Measurements from ENCODE around the gene ADGRB2.

ADGRB2 gene

DNA sequence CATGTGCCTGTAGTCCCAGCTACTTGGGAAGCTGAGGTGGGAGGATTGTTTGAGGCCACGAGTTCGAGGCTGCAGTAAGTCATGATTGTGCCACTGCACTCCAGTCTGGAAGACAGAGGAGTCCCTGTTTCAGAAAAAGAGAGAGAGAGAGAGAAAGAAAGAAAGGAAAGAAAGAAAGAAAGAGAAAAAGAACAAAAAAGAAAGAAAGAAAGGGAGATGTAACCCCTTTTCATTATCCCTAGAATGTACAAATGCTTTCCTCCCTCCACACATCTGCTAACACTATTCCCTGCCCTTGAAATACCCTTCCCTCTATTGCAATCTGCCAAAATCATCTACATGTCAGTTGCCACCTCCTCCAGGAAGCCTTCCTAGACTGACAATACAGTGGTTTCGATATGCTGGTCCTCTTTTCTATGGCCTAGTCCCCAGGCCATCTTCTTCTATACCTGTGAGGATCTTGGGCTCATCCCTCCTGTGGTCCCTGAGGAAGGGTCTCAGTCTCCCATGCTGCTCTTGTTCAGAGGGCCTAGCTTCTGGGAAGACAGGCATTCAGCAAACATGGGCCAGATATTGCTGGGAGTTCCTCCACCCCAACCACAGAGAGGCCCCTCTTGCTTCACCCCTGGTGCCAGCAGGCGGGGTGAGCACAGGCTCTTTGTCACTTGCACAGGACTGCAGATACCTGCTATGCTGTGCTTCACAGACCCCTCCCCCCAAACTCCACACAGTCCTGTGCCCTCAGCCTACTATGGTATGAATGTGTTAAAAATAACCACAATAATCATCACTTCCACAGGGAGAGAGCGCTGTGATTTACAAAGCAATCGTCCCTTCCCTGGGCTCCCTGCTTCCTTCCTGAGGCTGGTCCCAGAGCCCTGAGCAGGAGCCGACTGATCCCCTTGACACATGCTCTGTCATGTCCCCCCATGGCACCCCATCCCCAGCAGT lies 14.1 kb downstream of the ADGRB2 start:
- DNase-seq (ENCODE audit: low spot score), result no peak

DNA sequence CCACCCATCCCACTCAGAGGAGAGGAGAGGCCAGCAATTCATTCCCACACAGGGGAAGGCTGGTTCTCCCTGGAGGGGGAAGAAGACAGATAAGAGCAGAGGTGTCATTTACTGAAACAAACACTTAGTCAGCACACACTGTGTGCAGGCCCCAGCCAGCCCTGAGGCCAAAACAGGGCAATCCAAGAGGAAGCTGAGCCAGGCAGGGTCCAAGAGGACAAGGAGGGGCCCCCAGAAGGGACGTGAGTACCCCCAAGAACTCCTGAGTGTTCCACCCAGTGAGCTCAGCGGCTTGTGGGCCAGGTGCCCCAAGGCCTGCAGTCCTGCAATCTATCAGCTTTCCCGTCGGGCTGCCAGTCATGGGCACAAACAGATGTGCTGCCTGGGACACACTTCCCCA lies 15.8 kb downstream of the ADGRB2 start:
- no peak for DNase-seq (ENCODE audit: low spot score)

DNA sequence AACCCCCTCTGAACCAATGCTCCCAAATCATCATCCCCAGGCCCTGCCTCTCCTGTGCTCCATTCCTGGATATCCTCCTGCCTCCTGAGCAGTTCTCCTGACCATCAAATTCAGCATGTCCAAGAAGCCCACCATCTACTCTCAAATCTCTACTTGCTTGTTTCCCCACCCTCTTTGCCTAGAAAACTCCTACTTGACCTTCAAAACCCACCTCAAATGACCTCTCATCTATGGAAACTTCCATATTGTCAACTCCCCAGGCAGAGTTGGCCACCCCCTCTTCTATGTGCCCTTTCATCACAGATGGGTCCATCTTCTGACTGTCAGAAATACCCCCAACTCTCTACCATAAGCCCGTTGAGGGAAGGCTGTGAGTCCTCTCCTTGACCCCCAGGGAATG lies 16.8 kb downstream of the ADGRB2 start:
- DNase-seq (ENCODE audit: low spot score), result no peak

DNA sequence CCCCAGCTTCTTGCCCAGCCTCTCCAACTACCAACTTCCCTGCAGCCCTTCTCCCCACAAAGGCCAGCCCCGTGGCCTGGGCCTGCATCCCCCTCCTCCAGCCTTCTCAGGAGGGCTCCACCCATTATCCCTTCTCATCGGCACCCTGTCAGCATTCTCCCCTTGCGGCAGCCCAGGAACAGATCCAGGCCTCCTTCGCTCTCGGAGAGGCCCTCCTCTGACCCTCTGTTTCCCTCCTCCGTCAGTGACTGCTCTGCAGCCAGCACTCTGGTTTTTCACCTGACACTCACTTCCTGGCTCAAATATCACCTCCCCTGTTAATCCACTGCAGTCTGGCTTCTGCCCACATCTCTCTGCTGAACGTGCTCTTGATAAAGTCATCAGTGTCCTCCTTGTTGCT lies 17.5 kb downstream of the ADGRB2 start:
- DNase-seq (ENCODE audit: low spot score), result no peak

DNA sequence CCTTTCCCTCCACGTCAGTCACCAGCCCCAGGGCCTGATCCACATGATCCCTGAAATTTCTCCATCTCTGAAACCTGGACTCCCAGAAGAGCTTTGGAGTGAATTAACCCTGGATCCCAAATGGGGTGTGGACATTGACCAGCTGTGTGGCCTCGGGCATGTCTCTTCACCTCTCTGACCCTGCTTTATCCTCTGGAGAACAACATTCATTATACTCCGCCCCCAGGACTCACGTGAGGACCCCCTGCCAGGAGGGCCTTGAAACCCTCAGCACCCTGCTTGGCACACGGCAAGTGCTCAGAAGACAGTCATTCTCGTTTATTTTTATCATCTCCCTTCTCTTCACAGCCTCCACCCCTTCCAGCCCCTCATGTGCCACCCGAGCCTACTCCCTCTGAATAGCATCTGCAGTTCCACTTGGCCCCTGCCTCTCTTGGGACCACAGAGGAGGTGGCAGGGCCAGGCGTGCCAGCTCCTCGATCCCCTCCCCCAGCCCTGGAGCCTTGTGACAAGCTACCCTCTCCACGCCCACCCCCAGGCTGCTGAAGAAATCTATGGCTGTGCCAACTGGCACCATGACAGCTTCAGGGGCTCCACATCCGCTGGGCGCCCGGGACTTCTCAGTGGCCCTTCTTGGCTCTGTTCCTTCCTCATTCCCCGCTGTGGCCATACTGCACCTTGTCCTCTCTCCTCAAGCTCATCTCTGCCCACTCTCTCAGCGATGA lies 18.0 kb downstream of the ADGRB2 start:
- no peak for DNase-seq (ENCODE audit: low spot score)

DNA sequence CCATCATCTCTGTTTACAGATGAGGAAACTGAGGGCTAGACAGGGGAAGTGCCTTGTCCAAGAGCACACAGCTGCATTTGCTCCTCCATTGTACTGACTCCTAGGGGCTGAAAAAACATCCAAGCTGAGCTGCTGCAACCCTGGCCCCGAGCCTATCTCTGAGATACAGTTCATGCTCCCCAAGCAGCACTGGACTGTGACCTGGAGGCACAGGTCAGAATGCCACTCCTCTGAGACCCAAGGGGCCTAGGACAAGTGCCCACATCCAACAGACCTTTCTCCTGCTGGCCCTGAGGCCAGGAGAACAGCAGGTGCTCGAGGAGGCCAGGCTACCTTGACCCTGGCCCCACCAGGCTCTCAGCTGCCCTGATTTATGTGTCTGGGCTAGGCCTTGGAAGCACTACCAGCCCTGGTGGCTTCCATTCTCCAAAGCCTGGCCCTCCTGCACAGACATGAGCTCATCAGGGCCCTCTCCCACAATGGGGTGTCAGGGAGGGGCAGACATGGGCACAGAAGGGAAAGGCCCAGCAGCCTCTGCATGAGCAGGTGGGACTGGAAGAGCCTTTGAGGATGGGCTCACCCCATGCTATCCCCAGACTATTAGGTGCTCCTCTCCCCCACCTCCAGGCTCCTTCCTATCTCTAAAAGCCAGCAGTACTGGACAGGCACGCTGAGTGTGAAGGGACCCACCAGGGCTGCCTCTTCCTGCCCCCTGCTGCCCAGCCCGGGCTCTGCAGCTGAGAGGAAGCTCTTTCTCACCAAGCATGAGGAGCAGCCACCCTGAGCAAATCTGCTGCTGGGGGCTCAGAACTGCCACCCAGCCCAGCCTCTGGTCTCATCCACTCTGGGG lies 18.8 kb downstream of the ADGRB2 start:
- peak; percentile 95 for DNase-seq (ENCODE audit: low spot score)

DNA sequence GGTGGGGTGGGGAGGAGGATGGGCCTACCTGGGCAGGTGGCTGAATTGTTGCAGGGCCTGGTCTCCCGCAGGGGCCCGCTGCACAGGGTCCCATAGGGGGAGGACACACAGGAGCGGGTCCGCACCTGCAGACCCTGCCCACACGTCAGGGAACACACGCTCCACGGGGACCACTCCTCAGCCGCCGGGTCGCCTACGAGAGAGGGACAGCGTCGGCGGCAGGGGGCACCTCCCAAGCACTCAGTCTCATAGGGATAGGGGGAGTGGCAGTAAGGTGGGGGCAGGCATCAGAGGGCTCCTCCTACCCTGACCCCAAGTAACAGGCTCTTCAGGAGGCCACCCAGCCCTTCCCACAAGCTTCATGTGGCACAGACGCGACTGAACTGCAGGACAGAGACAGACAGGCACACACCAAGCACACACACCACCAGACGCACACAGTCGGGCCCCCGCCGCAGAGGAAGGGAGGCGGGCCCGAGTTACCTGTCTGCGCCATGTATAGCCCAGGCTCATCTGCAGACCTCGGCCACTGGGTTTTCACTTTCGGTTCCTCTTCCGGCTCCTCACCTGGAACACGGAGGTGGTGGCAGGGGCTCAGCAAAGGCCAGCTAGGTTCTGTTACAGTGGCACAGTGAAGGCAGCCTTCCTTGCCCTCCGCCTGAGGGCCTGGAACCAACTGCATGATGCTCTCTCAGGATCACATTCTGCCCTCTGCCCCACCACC lies 19.8 kb downstream of the ADGRB2 start:
- DNase-seq (ENCODE audit: low spot score), result no peak

DNA sequence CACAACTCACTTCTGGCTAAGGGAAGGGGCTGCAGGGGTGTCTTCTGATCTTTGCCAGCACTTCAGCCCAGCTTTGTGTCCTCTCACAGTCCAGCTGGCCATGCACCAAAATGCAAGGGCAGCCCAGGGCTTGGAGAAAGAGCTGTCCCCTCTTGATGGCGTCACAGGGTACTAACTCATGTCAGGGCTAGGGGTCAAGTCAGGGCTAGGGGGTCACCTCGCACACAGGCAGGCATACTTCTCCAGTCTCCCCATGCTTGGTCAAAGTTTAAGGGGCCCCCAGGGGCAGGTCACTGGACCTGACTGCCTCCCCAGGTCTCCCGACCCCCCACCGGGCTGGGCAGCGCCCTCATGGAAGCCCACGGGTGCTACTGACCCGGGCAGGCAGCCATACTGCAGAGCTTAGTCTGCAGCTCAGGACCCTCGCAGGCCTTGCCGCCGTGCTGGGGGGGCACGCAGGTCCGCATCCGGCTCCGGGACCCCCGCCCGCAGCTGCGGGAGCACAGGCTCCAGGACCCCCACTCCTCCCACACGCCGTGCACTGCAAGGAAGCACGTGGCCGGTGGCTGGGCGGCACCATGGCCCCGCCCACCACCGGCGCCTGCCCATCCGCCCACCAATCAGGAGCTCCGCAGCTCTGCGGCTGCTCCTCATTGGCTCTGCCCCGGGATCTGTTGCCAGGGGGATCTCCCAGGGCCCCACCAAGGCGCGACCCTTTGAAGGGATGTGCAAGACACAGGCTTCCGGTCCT lies 21.5 kb downstream of the ADGRB2 start:
- no peak for DNase-seq (ENCODE audit: low spot score)

DNA sequence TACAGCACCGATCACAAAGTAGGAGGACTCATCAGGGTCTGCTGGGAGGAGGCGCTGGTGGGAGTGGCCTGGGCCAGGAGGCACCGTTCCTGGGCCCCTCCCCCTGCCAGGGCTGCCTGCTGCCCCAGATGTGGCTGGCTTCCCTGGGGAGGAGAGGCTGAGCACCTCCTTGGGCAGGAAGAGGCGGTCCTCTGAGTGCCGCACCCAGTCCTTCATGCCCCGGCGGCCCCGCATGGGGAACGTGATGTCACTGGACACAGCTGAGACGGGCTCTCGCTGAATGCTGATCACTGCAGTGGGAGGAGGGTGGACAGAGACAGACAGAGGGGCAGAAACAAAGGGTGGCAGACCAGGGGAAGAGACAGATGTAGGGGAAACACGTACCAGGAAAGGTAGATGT lies 24.8 kb downstream of the ADGRB2 start:
- DNase-seq (ENCODE audit: low spot score), result no peak

DNA sequence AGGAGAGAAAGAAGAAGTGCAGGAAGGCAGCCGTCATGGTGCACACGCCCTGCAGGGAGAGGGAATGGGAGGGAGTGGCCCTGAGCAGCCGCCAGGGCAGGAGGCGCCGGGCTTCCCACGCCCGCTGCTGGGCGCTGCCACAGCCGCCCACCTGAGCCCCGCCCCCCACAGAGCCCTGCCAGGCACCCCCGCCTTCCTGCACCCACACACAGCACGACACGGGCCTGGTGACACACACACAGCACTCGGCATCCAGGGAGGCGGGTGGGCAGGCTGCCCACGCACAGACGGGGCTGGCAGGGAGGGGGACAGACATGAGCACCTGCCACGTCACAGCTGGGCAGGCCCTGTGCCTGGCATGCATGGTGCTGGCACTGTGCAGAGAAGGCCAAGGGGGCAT lies 27.5 kb downstream of the ADGRB2 start:
- no peak for DNase-seq (ENCODE audit: low spot score)

DNA sequence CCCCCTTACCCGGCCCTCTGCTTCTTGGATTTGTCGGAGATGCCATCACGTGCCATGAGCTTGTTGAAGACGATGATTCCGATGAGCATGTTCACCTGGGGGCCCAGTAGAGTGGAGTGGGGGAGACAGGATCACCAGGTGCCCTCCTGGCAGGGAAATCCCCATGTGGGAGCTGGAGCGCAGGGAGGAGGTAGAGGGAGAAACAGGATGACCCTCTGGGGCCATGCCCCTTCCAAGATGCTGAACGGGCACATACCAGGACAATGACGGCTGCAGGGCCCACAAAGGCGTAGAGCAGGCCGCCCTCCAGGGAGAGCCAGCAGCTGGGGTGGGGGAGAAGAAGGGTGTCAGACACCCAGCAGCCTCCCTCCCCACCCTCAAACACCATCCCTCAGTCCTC lies 28.6 kb downstream of the ADGRB2 start:
- no peak for DNase-seq (ENCODE audit: low spot score)

DNA sequence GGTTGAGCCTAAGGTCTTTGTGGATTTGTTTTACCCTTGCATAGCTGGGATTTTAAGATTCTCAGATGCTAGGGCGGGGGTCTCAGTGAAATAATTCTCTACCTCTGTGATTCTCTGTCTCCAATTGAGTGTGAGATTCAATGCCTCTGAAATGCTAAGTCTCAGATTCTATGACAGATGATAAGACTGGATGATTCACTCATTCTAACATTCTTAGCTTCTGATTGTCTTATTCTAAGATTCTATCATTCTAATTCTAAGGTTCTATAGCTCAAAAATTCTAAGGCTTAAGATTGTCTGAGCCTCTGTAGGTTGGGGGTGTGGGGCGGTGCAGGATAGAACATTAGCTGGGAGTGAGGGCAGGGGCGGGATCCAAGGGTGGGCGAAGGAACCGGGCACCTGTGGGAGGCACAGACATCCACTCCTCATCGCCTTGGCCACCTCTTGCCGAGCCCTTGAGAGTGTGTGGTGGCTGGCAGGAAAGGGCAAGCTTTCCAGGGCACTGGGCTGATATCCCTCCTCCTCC lies 29.5 kb downstream of the ADGRB2 start:
- no peak for DNase-seq (ENCODE audit: low spot score)

DNA sequence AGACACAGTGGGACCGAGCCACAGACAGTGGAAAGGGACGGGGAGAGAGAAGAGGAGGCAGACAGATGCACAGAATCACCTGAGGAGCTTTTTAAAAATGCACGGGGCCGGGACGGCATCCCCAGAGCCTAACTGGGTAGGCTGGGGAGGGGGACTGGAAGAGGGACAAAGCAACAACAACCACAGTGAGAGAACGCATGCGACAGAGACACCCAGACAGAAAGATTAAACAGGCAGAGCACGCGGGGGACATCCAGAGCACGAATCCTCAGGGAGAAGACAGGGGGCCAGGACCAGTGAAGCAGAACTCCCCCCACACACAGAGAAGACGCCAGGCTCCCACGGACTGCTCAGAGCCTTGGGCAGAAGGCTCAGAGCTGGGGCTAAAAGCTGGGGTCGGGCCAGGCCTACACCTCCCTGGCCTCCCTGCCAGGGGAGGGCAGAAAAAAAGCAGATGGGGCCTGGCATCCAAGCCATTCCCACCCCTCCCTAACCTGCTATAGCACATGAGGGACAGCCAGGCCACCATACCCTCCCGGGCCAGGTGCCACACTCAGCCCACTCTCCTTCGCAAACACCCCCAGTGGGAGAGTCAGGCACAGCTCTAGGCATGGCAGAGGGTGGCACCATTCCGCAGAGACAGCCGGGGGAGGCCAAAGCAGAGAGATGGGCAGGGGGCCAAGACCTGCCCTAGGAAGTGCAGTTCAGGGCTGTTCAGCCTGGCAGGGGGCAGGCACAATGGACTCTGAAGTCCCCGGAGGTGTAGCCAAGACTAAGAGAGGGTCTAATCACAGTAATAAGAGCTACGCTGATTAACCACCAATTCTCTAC lies 30.5 kb downstream of the ADGRB2 start:
- no peak for DNase-seq (ENCODE audit: low spot score)

DNA sequence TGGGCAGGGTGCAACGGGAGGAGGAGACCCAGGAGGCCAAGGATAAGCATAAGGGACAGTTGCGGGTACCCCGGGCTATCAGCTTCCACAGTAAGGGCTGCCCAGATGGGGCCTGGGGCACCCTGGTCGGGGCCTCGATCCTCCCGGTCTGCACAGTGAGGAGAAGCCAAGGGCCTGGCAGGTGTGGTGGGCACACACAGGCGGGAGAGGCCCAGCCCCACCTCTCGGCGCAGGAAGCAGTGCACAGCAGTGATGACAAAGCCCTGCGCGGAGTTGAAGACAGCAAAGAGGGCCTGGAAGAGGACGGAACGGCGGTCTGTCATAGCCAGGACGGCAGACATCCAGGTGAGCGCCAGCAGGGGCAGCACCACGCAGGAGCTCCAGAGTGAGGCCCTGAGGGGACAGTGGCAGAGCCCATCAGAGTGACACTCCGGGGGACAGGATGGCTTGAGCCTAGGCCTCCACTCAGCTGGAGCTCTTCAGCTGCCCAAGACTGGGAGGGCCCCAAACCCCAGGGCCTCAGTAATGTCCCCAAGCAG lies 31.3 kb downstream of the ADGRB2 start:
- DNase-seq (ENCODE audit: low spot score), result no peak

DNA sequence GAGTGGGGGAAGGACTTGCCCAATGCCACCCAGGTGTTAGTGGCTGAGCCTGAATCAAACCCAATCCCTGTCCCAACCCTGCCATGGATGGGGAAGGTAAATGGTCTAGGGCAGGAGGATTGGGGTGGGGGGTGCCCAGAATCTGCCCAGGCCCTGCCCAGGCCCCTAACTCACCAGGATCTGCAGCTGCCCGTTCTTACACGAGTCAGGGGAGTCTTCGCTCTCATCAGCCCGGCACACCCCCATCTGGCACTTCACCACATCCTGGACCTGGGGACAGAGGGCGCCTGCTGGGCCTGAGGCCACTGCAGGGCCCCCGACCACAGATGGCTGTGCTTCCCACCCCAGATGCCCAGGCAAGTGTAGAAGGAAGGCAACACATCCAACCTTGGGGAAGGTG lies 31.8 kb downstream of the ADGRB2 start:
- DNase-seq (ENCODE audit: low spot score), result no peak

DNA sequence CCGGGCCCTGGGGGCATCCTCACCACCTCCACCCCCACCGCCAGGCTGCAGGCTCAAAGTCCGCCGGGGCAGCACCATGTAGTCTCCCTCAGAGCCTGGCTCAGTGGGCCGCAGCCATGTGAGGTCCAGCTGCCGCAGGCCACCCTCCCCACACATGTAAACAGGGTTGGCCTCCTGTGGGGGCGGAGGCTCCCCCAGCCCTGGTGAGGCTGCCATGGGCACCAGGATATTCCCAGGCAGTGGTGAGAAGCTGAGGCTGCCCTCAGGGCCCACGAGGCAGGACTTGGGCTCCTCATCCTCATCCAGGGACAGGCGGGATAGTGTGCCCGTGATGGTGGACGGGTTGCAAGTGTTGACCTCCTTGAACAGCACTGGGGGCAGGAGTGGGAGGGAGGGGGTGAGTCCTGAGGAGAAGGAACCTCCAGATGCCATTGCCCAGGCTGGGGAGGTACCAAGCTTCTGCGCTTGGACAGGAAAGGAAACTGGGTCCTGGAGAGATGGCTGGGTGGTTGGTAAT lies 33.0 kb downstream of the ADGRB2 start:
- no peak for DNase-seq (ENCODE audit: low spot score)

DNA sequence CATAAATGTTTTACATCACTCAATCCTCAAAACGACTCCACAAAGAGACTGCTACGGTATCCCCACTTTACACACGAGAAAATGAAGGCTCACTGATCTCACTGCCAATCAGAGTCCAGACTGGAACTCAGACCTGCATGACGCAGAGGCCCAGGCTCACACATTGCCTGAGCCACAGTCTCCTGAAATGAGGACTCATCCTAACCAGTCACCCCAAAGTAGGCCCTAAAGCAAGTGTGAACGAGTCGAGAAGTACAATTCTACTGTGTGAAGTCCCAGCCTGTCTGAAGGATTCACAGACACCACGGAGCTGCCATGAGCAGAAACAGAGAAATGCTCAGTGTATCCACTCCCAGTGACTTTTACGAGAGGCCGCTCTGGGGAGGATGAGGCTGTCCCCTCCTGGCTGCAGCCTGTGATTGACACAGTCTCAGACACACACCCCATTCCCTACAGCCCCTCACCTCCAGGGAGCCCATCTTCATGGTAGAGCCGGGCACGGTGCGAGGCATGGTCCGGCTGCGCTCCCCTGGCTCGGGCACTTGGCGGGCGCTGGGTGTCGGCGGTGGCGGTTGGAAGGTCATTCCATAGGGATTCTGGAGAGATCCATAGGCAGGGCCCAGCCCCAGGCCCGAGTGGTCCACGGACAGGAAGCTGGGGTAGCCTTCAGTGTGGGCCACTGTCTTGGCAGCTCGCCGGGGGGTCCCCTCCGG lies 33.6 kb downstream of the ADGRB2 start:
- no peak for DNase-seq (ENCODE audit: low spot score)

DNA sequence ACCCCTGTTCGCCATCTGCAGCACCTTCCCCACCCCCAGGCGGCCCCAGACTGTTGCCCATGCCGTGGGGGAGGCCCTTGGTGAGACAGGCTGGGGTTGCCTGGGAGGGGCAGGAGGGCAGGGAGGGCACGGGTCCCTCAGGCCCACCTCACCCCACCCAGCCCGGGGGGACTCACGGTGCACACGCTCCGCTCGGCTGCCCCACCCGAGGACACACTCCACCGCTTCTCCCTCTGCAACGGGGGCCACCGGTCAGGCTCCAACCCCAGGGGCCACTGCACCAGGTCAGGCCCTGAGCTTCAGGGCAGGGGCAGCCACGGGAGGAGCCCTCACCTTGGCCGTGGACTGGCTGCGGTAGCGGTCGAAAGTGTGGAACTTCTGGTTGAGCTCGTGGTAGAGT lies 36.3 kb downstream of the ADGRB2 start:
- DNase-seq (ENCODE audit: low spot score), result no peak

DNA sequence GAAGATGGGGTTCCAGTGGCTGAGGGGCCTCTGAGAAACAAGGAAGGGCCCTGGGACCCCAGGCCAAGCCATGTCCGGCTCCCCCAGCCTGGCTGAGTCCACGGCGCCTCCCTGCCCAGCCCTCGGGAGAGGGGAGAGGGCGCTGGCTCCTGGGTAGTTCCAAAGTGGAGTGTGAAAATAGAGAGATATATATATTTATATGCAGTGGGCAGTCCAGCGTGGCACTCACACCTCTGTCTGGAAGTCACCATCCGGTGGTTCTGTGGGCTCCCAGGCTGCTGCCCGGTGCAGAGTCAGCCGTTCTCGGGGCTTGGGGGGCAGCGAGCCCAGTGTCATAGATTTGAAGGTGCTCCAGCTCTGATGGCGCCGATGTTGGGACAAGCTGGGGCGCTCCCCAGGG lies 36.9 kb downstream of the ADGRB2 start:
- DNase-seq (ENCODE audit: low spot score), result no peak

All from HuH-7.5 (cell line).